Activated T-cell treated with anti-CD3 and anti-CD28 coated beads, Interleukin-2, amount 50 U/mL, for 4 hours (primary cell): Measurements from ENCODE around the gene GPATCH2. TPM values are rescaled to one million over a fixed set of nuclear protein-coding genes. Genes with fewer than 3 reads are reported as not detected.

Experiments
- ATAC-seq, 2 donors: fragments of 200-7000 bp; cut with Tn5 transposase; one replicate each; pipeline ENCODE4 v1.10.0; 2021
- DNase-seq: peaks from one replicate; pipeline ENCODE4 v3.0.0-alpha.2; 2020
- H3K27me3 Mint-ChIP-seq: one replicate; pipeline ENCODE4 v1.8.0; 2021; ENCODE audit warnings: low read depth, mixed read lengths
- H3K36me3 Mint-ChIP-seq: one replicate; pipeline ENCODE4 v1.8.0; 2022; ENCODE audit warnings: mixed read lengths; ENCODE audit not compliant: insufficient read depth
- H3K4me1 Mint-ChIP-seq: one replicate; pipeline ENCODE4 v1.8.0; 2021; ENCODE audit warnings: low read depth, mixed read lengths
- H3K4me3 Mint-ChIP-seq: one replicate; pipeline ENCODE4 v1.8.0; 2021; ENCODE audit warnings: mild to moderate bottlenecking, moderate library complexity, mixed read lengths
- H3K9me3 Mint-ChIP-seq: one replicate; pipeline ENCODE4 v1.8.0; 2021; ENCODE audit warnings: mixed read lengths
- total RNA-seq, 3 donors: library from RNA; stranded (reverse); gene quantifications; one replicate each; pipeline ENCODE4 v1.2.1, GENCODE V29; 2021

Gene GPATCH2
- total RNA-seq, 3 donors from 2014 or later, result 7.5 to 8.5 (median 8.2) TPM

DNA sequence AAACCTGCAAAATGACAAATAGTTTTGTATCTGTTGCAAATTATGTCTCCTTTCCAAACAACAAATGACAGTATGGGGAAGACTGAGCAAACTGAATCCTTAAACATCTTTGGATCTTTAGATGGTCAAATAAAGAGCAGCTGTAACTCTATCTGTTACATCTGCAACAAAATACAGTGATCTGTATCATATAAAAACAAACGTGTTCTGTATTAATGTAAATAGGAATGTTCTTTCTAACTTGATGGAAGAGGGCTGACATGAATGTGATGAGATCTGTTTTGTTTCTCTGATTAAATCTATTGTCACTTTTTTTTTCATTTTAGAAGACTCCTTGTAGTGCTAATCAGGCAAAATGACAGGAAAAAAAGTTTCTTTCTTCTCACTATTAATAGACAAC, 159.5 kb downstream of the GPATCH2 start:
- H3K36me3 Mint-ChIP-seq, result peaks cover 11% of the 10 kb centered on the region
- no peak overlapping the region for H3K4me3 Mint-ChIP-seq
- ATAC-seq (no peak), DNase-seq (no peak)
- no peaks in the 10 kb centered on the region for H3K9me3 Mint-ChIP-seq
- no peaks in the 10 kb centered on the region for H3K27me3 Mint-ChIP-seq
- H3K4me1 Mint-ChIP-seq, result no peaks in the 10 kb centered on the region

DNA sequence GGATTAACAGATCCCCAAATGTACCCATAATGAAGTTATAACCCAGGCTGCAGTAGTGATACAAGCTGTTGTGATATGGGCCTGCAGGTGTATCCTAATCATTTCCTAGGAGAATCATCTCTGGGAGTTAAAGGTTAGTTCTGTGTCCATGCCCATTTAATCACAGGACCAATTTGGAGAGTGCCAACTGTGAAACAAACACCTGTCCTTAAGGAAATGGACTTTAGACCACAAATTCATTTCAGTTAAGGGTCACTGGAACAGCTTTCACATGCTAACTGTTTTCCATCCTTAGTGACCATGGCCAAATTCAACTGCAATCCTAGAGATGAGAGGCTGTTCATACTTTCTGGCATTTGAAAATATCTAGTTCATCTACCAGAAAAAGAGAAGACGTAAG, 160.9 kb downstream of the GPATCH2 start:
- DNase-seq (no peak), ATAC-seq (no peak)
- H3K27me3 Mint-ChIP-seq, result no peaks in the 10 kb centered on the region
- no peak overlapping the region for H3K4me3 Mint-ChIP-seq
- no peaks in the 10 kb centered on the region for H3K4me1 Mint-ChIP-seq
- H3K9me3 Mint-ChIP-seq, result peaks cover 4% of the 10 kb centered on the region
- peaks cover 14% of the 10 kb centered on the region for H3K36me3 Mint-ChIP-seq

DNA sequence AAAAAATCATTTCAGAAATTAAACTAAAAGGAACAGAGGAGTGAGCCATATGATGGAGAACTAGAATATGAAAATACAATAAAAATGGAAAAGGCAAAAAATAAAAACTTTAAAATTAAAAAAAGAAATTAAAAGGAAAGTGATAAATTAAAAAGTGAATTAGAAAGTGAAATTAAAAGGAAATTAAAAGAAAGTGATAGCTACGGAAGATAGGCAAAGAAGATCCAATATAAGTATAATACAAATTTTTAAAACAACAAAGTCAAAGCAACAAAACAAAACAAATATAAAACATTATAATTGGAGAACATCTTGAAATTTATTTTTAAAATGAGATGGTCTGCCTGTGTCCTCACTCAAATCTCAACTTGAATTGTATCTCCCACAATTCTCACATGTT, 165.8 kb downstream of the GPATCH2 start:
- H3K36me3 Mint-ChIP-seq, result peaks cover 24% of the 10 kb centered on the region
- no peak for DNase-seq
- H3K9me3 Mint-ChIP-seq, result peaks cover 14% of the 10 kb centered on the region
- H3K4me1 Mint-ChIP-seq, result no peaks in the 10 kb centered on the region
- no peaks in the 10 kb centered on the region for H3K27me3 Mint-ChIP-seq
- ATAC-seq, result no peak
- H3K4me3 Mint-ChIP-seq, result no peak overlapping the region

DNA sequence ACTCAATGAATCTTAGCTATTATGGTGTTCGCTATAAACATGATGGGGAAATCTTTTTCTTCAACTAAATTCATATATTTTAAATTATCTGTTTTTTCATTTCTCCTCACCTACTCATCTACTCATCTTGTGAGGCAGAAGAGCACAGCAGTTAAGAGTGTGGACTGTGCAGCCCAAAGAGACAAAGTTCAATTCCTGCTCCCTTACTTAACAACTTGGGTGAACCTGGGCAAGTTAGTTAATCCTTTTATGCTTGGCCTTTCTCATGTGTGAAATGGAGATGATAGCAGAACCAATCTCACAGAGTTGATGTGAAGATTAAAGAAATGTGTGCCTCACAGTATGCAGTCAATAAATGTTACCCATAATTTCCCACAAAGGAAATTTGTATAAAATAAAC, 168.2 kb downstream of the GPATCH2 start:
- H3K27me3 Mint-ChIP-seq, result no peaks in the 10 kb centered on the region

DNA sequence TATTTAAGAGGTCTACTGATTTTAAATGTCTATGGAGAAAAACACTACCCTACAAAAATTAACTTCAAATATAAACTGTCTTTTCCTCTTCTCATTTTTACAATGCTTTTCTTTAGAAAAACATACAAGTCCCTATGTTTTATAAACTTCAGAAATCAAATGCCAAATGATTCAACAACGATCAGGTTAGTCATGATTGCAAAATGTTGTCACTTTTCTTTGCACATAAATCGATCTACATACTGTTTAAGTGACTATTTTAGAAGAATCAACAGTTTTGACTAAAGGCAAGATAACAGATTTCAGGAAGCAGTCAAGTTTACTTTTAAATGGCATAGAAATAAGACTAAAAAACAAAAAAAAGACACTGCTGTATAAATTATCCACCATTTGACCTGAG, 168.7 kb downstream of the GPATCH2 start:
- peaks cover 25% of the 10 kb centered on the region for H3K36me3 Mint-ChIP-seq
- H3K4me3 Mint-ChIP-seq, result no peak overlapping the region
- ATAC-seq, result no peak

More for the DNA sequence above, 168.2 kb downstream of the GPATCH2 start:
- Mint-ChIP-seq H3K9me3 (peaks cover 18% of the 10 kb centered on the region), H3K4me1 (no peaks in the 10 kb centered on the region), H3K36me3 (peaks cover 23% of the 10 kb centered on the region), H3K4me3 (no peak overlapping the region)
- ATAC-seq (no peak), DNase-seq (no peak)

DNA sequence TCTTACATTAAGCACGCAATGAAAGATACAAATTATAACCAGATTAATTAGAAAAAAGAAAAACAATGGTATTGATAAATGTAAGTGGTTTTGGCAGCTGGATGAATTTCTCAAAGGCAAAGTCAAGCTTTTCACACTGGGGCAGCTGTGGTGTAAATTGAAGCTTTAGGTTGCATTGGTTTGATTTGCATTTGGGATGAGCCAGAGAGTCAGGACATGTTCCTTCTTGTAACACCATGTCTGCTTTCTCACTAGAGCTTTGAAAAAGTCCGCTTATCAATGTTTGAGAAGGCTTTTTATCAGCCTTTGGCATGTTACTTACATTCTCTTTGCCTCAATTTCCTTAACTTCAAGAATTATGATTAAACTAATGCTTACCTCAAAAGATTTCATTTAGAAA, 173.9 kb downstream of the GPATCH2 start:
- H3K36me3 Mint-ChIP-seq, result peaks cover 21% of the 10 kb centered on the region
- H3K9me3 Mint-ChIP-seq, result peaks cover 4% of the 10 kb centered on the region
- no peak overlapping the region for H3K4me3 Mint-ChIP-seq
- ATAC-seq, result no peak
- DNase-seq, result no peak
- no peaks in the 10 kb centered on the region for H3K27me3 Mint-ChIP-seq
- H3K4me1 Mint-ChIP-seq, result no peaks in the 10 kb centered on the region

More for the DNA sequence above, 168.7 kb downstream of the GPATCH2 start:
- no peak for DNase-seq
- Mint-ChIP-seq H3K27me3 (no peaks in the 10 kb centered on the region), H3K9me3 (peaks cover 18% of the 10 kb centered on the region), H3K4me1 (no peaks in the 10 kb centered on the region)

DNA sequence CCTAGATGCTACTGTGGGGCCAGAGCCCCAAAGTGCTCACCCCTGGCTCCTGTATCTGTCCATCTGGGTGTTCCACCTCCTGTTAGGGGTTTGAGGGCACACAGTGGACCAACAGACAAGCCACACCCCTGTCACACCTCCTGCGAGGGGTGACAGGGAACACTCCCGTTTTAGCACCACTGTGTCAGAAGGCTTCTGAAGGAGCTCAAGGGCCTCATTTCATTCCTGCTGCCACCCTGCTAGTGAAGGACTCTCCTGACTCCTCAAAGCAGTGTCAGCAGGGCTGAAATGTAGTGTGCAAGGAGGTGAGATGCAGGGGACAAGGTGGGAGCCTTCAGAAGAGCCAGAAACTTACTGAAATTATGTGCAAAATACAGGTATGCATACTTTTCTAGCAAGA, 174.6 kb downstream of the GPATCH2 start:
- no peak overlapping the region for H3K4me3 Mint-ChIP-seq
- DNase-seq (no peak), ATAC-seq (no peak)
- H3K4me1 Mint-ChIP-seq, result no peaks in the 10 kb centered on the region
- H3K36me3 Mint-ChIP-seq, result peaks cover 21% of the 10 kb centered on the region
- H3K9me3 Mint-ChIP-seq, result peaks cover 4% of the 10 kb centered on the region
- H3K27me3 Mint-ChIP-seq, result no peaks in the 10 kb centered on the region

DNA sequence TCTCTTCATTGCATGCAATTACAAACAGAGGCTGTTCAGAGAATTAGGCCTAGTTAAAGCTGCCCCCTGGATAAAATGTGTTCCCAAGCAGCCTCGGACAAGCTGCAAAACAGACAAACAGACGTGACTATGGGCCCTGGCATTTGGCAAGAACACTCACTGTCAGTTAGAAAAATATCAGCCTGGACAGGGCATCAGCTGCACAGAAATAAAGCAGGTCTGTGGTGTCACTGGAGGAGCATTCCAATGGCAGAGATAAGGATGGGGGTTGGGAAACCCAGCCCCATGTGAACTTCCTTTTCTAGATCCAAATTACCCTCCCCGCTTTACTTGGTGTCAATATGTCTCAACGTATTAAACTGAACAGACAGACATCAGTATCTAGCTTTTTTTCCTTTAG, 177.1 kb downstream of the GPATCH2 start:
- DNase-seq, result no peak
- H3K9me3 Mint-ChIP-seq, result peaks cover 4% of the 10 kb centered on the region
- peaks cover 28% of the 10 kb centered on the region for H3K36me3 Mint-ChIP-seq
- no peaks in the 10 kb centered on the region for H3K27me3 Mint-ChIP-seq
- ATAC-seq, result no peak
- no peaks in the 10 kb centered on the region for H3K4me1 Mint-ChIP-seq
- no peak overlapping the region for H3K4me3 Mint-ChIP-seq

DNA sequence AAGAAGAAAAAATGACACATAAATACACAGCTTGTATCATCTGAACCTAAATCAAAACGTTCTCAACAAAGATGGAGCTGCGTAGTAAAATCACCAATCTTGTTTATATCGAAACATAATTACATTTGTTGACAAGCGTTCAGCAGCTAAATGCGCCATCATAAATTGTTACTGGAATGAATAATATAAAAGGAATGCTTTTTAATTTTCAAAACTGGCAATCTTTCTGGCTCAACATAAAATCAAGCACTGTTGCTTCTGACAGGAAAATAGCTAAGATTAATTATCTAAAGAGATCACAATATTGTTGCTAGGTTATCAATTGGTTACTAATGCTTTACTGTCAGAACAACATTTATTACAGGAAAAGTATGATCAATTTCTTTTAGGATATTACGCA, 181.5 kb downstream of the GPATCH2 start:
- no peaks in the 10 kb centered on the region for H3K27me3 Mint-ChIP-seq
- no peaks in the 10 kb centered on the region for H3K9me3 Mint-ChIP-seq
- peaks cover 40% of the 10 kb centered on the region for H3K36me3 Mint-ChIP-seq
- H3K4me3 Mint-ChIP-seq, result no peak overlapping the region
- H3K4me1 Mint-ChIP-seq, result no peaks in the 10 kb centered on the region
- no peak for ATAC-seq
- DNase-seq, result no peak

DNA sequence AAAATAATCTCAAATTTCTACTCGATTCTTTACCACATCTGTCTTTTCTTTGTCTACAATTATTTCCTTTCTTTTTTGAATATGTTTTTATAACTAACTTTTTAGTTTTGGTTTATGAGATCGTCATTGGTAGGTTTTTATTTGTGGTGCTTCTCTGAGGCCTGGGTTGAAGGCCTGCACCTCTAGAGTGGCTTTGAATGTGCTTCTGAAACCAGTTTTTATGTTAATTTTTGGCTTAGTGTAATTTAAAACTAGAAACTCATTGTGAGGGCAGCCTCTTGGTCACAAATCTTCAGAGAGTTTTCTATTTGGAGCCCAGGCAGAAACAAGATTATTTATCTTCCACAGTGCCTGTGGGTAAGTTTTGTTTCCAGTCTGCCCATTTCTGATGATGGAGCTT, 187.0 kb downstream of the GPATCH2 start:
- H3K4me3 Mint-ChIP-seq, result no peak overlapping the region
- peaks cover 58% of the 10 kb centered on the region for H3K36me3 Mint-ChIP-seq
- peaks cover 9% of the 10 kb centered on the region for H3K9me3 Mint-ChIP-seq
- H3K4me1 Mint-ChIP-seq, result no peaks in the 10 kb centered on the region
- ATAC-seq (no peak), DNase-seq (no peak)
- H3K27me3 Mint-ChIP-seq, result no peaks in the 10 kb centered on the region

DNA sequence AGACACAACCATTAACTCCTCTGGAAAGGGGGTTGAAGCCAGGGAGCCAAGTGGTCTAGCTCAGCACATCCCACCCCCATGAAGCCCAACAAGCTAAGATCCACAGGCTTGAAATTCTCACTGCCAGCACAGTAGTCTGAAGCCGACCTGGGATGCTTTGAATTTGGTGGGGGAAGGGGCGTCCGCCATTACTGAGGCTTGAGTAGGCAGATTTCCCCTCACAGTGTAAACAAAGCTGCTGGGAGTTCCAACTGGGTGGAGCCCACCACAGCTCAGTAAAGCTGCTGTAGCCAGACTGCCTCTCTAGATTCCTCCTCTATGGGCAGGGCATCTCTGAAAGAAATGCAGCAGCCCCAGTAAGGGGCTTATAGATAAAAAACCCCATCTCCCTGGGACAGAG, 193.5 kb downstream of the GPATCH2 start:
- peaks cover 41% of the 10 kb centered on the region for H3K36me3 Mint-ChIP-seq
- peaks cover 10% of the 10 kb centered on the region for H3K9me3 Mint-ChIP-seq
- DNase-seq, result no peak
- no peaks in the 10 kb centered on the region for H3K27me3 Mint-ChIP-seq
- H3K4me1 Mint-ChIP-seq, result no peaks in the 10 kb centered on the region
- no peak for ATAC-seq
- no peak overlapping the region for H3K4me3 Mint-ChIP-seq

DNA sequence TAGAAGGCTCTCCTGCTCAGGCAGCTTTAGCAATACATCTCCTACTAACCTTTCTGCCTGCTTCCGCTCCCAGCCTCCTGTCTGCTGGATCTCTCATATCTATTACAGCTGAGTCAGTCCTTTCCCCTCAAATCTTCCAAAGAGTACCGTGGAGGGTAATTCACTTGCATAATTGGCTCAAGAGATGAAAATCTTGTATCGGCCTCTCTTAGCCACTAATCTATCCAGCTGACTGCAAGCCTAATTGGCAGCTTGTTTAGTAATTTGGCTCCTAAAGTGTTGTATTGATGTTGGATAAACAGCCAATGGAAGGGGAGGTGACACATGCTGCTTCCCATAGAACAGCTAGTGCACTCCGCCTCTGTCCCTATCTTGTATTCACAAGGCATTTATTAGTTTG, 195.7 kb downstream of the GPATCH2 start:
- Mint-ChIP-seq H3K36me3 (peaks cover 31% of the 10 kb centered on the region), H3K9me3 (peaks cover 10% of the 10 kb centered on the region), H3K4me3 (no peak overlapping the region), H3K27me3 (no peaks in the 10 kb centered on the region), H3K4me1 (no peaks in the 10 kb centered on the region)
- DNase-seq (no peak), ATAC-seq (no peak)

DNA sequence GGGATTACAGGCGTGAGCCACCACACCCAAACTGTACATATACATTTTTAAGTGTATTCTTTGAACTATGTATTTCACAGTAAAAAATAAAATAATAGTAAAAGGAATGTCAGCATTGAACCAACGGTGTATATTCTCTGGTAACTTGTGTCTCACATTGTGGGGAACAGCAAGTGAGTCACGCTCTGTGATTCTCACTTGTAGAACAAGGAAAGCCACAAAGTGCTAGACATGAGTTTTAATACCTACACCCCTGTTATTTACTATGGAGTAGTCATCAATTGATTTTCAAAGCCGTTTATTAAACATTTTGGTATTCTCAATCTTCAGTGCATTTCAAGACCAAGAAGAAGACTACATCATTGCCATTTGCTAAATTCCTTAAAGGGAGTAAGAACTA, 197.2 kb downstream of the GPATCH2 start:
- no peak overlapping the region for H3K4me3 Mint-ChIP-seq
- DNase-seq (no peak), ATAC-seq (no peak)
- H3K36me3 Mint-ChIP-seq, result peaks cover 25% of the 10 kb centered on the region
- no peaks in the 10 kb centered on the region for H3K4me1 Mint-ChIP-seq
- H3K9me3 Mint-ChIP-seq, result no peaks in the 10 kb centered on the region
- no peaks in the 10 kb centered on the region for H3K27me3 Mint-ChIP-seq

DNA sequence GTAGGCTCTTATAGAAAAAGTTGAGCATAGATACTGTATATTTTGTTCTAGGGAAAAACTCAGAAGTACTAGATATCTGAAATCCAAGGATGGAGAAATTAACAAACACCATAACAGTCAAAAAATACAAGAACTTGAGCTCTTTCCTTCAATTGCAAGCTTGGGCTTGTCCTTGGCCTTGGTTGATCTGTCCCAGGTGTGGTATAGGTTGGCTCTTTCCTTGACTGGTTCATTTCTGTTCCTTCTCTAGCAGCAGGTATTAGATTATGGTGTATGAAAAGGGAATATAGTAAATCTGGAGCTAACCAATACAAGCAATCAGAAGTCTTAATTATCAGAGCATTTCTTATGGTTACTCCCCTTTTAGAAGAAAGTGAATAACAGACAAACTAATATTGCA, 198.6 kb downstream of the GPATCH2 start:
- no peaks in the 10 kb centered on the region for H3K27me3 Mint-ChIP-seq
- H3K9me3 Mint-ChIP-seq, result no peaks in the 10 kb centered on the region
- DNase-seq, result no peak
- ATAC-seq, result no peak
- H3K4me1 Mint-ChIP-seq, result no peaks in the 10 kb centered on the region
- no peak overlapping the region for H3K4me3 Mint-ChIP-seq
- H3K36me3 Mint-ChIP-seq, result peaks cover 23% of the 10 kb centered on the region

DNA sequence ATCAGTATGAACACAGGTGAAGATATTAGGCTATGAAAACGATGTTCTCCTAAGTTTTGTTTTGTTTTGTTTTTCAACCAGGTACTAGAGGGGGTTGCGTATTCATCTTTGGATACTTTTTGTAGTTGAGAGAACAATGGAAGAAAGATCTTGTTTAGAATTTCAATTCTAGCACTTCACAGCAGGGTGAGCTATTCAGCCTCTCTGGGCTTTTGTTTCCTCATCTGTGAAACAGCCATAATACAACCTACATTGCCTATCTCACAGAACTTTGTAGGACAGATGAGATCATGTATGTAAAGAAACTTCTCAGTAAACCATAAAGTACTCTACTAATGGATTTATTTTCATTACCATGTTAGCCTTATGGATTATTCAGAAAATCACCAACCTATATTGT, 199.5 kb downstream of the GPATCH2 start:
- H3K27me3 Mint-ChIP-seq, result no peaks in the 10 kb centered on the region
- ATAC-seq, result no peak

DNA sequence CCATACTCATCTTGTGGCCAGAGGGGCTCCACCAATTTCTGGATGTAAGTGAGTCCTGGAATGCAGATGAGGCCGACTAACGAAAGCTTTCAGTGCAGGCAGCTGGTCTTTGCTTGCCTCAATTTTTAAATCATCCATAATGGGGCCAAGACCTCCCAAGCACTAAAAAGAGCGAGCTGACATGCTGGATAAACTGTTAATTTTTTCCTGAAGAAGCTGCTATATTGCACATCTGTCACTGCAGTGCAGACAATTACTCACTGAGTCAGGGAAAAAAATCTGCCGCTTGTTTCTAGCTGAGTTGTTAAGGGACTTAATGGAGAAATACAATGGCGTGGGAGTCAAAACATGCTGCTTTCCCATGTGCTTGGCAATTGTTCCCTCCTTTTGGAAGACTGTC, 205.5 kb downstream of the GPATCH2 start:
- ATAC-seq (no peak), DNase-seq (no peak)
- Mint-ChIP-seq H3K4me1 (no peaks in the 10 kb centered on the region), H3K4me3 (no peak overlapping the region), H3K9me3 (no peaks in the 10 kb centered on the region), H3K36me3 (peaks cover 13% of the 10 kb centered on the region), H3K27me3 (no peaks in the 10 kb centered on the region)

More for the DNA sequence above, 199.5 kb downstream of the GPATCH2 start:
- Mint-ChIP-seq H3K4me1 (no peaks in the 10 kb centered on the region), H3K36me3 (peaks cover 18% of the 10 kb centered on the region), H3K4me3 (no peak overlapping the region), H3K9me3 (no peaks in the 10 kb centered on the region)
- no peak for DNase-seq
